ENCODE data around the gene ROCK1.
"Not testable (repeated sequence)": the region's sequence is repeated elsewhere in the genome, so short reads cannot be mapped to it uniquely, and the experiment has no call there.

Gene ROCK1

DNA sequence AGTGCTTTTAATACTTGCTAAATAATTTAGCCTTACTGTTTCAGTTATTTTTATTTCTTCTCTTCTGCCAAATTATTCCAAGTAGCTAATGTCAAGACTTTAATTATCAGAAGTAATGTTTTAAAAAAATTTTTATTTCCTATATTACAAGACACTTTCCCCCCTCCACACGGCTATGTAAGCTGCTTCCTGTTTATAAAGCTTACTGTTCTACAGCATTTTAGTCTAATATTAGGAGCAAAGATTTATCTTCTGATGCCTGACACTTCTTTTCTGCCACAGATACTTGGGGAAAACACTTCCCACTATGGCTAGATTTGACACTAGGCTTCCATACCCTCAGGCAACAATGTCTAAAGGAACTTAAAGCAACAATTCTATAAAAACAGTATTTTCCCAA lies 62.3 kb downstream of the ROCK1 start:
- no peak for DNase-seq

DNA sequence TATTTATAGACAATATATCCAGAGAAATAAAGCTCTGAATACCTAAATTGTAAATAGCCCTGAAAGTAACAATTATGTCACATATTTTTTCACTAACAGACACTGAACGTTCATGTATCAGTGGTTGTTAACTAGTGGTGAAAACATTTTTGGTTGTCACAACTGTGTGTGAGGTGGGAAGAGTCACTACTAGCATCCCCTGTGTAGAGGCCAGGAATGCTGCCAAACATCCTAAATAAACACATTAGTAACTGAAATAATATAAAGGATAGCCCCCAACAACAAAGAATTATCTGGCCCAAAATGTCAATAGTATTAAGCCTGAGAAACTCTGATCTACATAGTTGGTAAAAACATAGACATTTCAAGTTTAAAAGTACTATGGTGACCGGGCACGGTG lies 64.5 kb downstream of the ROCK1 start:
- no peak for DNase-seq

DNA sequence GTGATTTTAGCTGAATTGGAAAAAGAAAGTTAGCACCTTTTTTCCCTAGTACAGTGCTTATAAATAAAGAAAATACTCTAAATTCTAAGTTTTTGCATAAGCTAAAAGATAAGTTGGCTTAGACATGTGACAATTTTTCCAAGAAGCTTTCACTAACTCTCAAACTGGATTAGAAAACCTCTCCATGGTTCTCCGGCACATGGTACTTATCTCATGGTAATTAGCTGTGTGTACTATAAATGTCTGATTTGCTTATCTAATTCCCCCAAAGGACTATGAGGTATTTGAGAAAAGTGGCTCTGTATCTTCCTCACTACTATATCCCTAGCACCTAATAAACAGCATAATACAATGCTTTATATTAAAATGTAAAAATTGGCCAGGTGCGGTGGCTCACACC lies 71.1 kb downstream of the ROCK1 start:
- DNase-seq, result no peak

DNA sequence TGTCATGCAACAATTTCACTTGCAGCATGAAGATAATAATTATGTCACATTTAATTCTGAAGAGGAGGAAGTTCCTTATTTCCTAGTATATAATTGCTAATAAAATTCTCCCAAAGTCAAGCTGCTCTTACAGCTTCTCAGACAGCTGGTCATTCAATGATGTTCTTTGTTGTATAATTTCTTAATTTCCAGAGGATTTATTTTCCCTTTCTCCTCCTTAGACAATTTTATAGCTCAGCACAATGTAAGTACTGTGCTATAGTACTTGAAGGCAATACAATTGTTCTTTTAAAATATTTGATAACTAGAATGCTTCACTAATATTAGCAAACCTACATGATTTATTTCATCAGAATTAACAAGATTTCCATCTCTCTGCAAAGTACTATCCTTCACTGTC lies 73.4 kb downstream of the ROCK1 start:
- DNase-seq, result no peak

DNA sequence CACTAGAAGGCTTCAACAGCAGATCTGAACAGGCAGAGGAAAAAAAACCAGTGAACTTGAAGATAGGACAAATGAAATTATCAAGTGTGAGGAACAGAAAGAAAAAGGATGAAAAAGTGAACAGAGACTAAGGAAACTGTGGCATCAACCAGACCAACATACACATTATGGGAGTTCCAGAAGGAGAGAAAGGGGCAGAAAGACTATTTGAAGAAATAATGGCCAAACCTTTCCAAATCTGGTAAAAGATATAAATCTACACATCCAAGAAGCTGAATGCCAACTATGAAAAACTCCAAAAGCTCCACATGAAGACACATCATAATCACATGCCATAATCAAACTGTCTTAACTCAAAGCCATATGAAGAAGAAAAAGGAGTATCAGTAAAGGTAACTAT lies 79.8 kb downstream of the ROCK1 start:
- no peak for DNase-seq

DNA sequence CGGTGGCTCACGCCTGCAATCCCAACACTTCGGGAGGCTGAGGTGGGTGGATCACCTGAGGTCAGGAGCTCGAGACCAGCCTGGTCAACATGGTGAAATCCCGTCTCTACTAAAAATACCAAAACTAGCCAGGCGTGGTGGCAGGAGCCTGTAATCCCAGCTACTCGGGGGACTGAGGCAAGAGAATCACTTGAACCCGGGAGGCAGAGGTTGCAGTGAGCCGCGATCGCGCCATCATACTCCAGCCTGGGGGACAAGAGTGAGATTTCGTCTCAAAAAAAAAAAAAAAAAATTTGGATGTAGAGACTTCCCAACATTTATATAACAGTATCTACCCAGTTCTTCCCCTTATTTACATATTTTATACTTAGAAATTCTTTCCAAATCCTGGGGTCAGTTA lies 93.4 kb downstream of the ROCK1 start:
- DNase-seq, result not testable (repeated sequence)

DNA sequence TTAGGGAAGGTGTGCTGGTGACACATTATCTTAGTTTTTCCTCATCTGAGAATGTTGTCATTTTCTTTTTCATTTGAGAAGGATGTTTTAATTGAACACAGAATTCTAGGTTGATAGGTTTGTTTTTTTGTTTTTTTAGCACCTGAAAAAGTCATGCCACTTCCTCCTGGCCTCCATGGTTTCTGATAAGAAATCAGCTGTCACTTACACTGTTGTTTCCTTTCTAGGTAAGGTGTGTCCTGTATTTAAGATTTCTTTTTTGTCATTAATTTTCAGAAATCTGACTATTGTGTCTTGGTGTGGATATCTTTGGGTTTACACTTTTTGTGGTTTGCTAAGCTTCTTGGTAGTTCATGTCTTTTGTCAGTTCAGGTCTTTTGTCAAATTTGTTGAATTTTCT lies 99.3 kb downstream of the ROCK1 start:
- DNase-seq, result no peak

DNA sequence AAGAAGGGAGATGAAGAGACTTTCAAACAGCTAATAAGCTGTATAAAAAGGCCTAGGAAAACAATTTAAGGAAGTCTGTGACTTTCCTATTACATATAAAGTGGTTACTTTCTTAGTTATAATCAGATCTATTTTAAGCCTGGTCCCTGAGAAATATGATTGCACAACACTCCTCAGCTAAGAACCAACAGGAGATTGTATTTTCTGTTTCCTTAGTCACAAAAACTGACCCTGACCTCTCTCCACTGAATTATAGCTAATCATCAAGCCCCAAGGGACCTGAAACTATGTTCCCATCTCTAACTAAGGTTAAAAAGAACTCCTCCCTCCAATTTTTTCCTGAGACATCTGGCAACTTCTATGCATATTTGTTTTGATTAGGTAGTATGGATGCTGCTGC lies 106.9 kb downstream of the ROCK1 start:
- no peak for DNase-seq

DNA sequence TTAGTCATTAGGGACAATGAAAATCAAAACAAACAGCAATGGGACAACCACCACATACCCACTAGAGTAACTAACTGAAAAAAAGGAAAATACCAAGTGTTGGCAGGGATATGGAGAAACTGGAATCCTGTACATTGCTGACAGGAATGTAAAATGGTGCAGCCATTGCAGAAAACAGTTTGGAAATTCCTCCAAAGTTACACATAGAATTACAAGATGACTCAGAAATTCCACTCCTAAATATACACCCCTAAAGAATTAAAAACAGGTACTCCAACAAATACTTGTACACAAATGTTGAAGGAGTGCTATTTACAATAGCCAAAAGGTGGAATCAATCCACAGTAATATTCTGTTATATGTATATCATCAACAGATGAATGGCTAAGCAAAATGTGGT lies 110.9 kb downstream of the ROCK1 start:
- DNase-seq, result no peak

DNA sequence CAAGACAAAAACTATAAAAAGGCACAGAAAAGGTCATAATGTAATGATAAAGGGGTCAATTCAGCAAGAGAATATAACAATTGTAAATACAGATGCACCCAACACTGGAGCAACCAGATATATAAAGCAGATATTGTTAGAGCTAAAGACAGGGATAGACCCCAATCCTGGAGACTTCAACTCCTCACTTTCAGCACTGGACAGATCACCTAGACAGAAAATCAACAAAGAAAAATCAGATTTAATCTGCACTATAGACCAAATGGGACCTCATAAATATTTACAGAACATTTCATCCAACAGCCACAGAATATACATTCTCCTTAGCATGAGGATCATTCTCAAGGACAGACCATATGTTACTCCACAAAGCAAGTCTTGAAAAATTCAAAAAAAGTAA lies 114.2 kb downstream of the ROCK1 start:
- no peak for DNase-seq

DNA sequence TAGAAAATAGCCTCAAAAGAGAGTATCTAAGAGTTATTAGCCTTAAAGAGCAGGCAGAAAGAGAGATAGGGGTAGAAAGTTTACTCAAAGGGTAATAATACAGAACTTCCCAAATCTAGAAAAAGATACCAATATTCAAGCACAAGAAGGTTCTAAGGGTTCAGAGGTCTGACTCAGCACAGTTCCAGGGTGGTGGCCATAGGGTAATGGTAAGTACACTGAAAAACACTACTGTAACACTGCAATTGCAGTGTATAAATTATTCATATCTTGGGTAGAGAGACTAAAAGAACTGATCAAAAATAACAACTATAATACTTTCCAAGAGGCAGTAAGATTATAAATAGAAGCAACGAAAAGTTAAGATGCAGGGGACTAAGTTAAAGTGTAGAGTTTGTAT lies 115.2 kb downstream of the ROCK1 start:
- no peak for DNase-seq

DNA sequence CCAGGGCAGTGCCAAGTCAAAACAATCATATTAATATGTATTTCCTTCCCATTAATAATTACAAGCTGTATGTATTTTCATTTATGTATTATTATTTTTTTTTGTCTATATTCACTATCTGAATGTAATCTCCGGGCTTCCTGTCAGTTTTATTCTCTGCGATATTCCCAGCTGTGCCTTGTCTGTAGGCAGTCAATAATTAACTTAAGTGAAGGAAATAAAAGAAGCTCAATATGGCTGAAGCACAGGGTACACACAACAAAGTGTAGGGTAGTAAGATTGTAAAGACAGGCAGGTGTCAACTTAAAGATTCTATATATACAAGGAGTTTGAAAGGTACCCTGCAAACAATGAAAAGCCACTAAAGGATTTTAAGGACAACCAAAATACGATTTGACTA lies 122.9 kb downstream of the ROCK1 start:
- DNase-seq, result no peak

DNA sequence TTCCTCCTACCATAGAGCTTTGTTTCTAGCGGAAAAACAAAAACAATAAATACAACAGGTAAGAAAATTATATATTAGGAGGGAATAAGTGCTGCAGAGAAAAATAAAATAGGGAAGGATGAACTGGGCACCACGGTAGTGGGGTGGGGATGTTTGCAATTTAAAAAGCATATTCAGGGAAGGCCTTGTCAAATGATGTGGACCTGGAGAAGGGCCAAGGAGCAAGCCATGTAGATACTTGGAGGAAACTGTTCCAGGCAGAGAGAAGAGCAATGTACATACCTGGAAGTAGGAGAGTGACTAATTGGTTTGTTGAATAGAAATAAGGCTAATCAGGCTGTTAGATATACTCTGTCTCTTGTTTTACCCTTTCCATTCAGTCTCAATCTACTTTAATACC lies 136.5 kb downstream of the ROCK1 start:
- no peak for DNase-seq

DNA sequence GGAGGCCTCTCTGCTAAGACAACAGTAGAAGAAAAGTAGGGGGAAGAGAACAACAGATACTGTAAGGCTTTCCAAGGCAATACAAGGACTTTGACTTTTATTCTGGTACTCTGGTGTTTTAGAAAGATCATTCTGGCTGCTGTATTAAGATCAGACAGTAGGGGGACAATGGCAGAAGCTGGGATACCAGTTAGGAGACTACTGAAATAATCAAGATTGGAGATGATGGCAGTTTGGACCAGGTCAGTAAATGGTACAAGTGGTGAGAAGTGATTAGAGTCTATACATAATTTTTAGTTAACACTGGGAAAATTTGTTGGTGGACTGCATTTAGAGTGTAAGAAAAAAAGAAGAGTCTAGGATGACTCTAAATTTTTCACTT lies 139.7 kb downstream of the ROCK1 start:
- no peak for DNase-seq

DNA sequence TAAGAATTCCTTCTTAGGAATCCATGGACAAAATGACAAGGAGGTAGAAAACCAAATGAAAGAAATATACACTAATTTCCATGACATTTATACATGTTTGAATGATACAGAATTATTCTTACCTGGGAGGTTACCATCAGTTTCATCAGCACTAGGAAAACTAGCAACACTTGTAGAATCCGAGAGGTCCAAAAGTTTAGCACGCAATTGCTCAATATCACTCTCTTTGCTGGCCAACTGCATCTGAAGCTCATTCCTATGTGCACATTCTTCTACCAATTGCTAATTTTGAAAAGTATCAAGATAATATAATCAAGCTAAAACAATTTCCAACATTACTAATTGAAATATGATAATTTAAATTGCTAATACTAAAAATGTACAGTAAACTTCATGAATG lies 144.8 kb downstream of the ROCK1 start:
- no peak for DNase-seq

DNA sequence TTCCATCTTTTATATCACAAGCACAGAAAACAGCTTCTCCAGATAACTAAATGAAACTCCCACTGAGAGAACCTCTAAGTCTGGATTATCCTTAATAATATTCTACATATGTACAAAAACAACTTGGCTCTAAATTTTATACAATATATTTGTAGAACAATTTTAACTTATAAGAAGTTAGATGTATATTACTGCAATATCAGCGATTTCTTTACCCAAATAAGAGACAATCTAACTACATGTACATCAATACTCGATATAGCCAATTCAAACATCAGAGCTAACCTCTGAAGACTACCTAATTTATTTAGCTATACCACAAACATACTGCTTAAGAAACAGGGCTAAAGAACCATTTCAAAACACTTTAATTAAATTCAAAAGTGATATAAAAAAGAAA lies 148.6 kb downstream of the ROCK1 start:
- no peak for DNase-seq

DNA sequence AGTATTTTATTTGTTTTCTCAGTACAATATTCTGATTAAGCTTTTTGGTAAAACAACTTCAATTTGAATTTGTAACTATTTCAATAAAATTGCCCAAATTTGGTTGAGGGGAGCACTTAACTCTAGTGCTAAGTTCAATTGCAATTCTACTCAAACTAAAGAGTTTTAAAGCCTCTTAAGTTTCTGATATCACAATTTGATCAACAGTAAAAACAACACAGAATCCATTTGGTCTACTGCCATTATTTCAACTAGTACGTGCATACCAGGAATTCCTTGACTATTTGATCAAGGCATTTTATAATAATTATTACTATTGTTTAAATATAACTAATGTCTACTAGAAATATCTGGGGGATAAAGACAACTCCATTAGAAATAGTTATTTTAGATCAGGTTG lies 150.9 kb downstream of the ROCK1 start:
- DNase-seq, result no peak

DNA sequence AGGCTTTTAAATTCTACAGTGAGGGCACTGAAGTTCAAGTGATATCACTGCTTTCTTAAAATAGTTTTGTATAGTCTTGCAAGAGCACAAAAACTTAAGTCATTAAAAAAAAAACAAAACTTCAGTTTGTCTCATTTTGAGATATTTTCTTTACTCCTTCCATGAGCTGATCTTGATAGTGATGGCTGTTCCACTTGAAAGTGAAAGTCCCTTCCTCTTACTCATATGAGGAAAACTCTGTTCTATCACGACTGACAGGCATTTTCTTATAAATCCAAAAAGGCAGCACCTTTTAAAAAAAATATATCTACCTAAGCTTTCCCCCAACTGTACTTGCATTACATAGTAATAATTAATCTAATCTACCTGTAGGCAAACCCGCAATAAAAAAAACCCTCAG lies 160.8 kb downstream of the ROCK1 start:
- DNase-seq, result not testable (repeated sequence)
